GM12801 (cell line): ENCODE results near the gene EPS8.

Experiments
- CTCF ChIP-seq: IDR thresholded peaks from one replicate; pipeline ENCODE4 v1.5.1; 2011; ENCODE audit warnings: control low read depth; ENCODE audit not compliant: insufficient read length; ENCODE audit errors: extremely low read depth

EPS8 gene

GRCh38 chr12:15632708-15633107 is 156.5 kb downstream of the EPS8 start:
- TF ChIP-seq CTCF = no peak

- no peak for TF ChIP-seq CTCF
Measured at GRCh38 chr12:15631007-15631715, 158.0 kb downstream of the EPS8 start.

GRCh38 chr12:15629761-15630160 is 159.4 kb downstream of the EPS8 start:
- no peak for TF ChIP-seq CTCF

- TF ChIP-seq CTCF = no peak
Measured at GRCh38 chr12:15629108-15629507, 160.1 kb downstream of the EPS8 start.

GRCh38 chr12:15627995-15628945 is 160.9 kb downstream of the EPS8 start:
- no peak for TF ChIP-seq CTCF

GRCh38 chr12:15625075-15625474 is 164.1 kb downstream of the EPS8 start:
- TF ChIP-seq CTCF = no peak

- TF ChIP-seq CTCF = no peak
Measured at GRCh38 chr12:15620741-15621539, 168.2 kb downstream of the EPS8 start.
